OCI-LY7 (cell line): Measurements from ENCODE around the gene XPNPEP2. TPM values are rescaled to one million over a fixed set of nuclear protein-coding genes. Genes with fewer than 3 reads are reported as not detected.

ENCODE experiments used
- BruUV-seq: library from RNA; stranded (reverse); fragments of 400-500 nt; replicated peaks from 2 replicates; lab custom pipeline; 2021; lab: Mats Ljungman, UMichigan
- CTCF ChIA-PET: fragments of 300-600 bp; sonication (Branson Sonifier 250); formaldehyde crosslinking; loops from one replicate; lab custom pipeline; 2022; ENCODE audit warnings: antibody characterized with exemption; ENCODE audit not compliant: unreplicated experiment; lab: Charles Lee
- POLR2A ChIA-PET: fragments of 300-600 bp; sonication (Branson Sonifier 250); formaldehyde crosslinking; loops from one replicate; lab custom pipeline; 2022; ENCODE audit warnings: antibody characterized with exemption; lab: Charles Lee
- DNase-seq: peaks from one replicate; pipeline ENCODE4 v3.0.0-alpha.2; 2015; ENCODE audit warnings: low spot score
- H2AFZ ChIP-seq: fragments of 200-600 bp; sonication (generic), shearing (Covaris generic); 2 replicates; pipeline ENCODE4 v1.6.1; 2014; ENCODE audit warnings: mild to moderate bottlenecking, antibody characterized with exemption, low read length, moderate library complexity
- H3K27ac ChIP-seq: fragments of 200-600 bp; sonication (generic); 2 replicates; pipeline ENCODE4 v1.5.1; 2014; ENCODE audit warnings: mixed run types, low read depth, mild to moderate bottlenecking, moderate library complexity, low read length, inconsistent platforms; ENCODE audit not compliant: poor library complexity, severe bottlenecking
- H3K36me3 ChIP-seq: fragments of 200-600 bp; sonication (generic); 2 replicates; pipeline ENCODE4 v1.6.1; 2014; ENCODE audit warnings: mild to moderate bottlenecking, antibody characterized with exemption, low read length, moderate library complexity, mixed read lengths; ENCODE audit not compliant: insufficient read depth
- H3K4me1 ChIP-seq: fragments of 200-600 bp; sonication (generic); 2 replicates; pipeline ENCODE4 v1.5.1; 2014; ENCODE audit warnings: mild to moderate bottlenecking, low read length; ENCODE audit not compliant: insufficient read depth, poor library complexity, severe bottlenecking
- H3K4me2 ChIP-seq: fragments of 200-600 bp; sonication (generic); 2 replicates; pipeline ENCODE4 v1.6.1; 2014; ENCODE audit warnings: mild to moderate bottlenecking, low read length
- H3K4me3 ChIP-seq: fragments of 200-600 bp; sonication (generic); 2 replicates; pipeline ENCODE4 v1.5.1; 2014; ENCODE audit warnings: mild to moderate bottlenecking, low read depth, low read length; ENCODE audit not compliant: poor library complexity, severe bottlenecking
- H3K79me2 ChIP-seq: fragments of 200-600 bp; sonication (generic); 2 replicates; pipeline ENCODE4 v1.6.1; 2016; ENCODE audit warnings: low read depth, mild to moderate bottlenecking, low read length, moderate library complexity, mixed read lengths; ENCODE audit not compliant: insufficient read depth
- H3K9me2 ChIP-seq: fragments of 200-600 bp; sonication (generic); 2 replicates; pipeline ENCODE4 v1.6.1; 2016; ENCODE audit warnings: mild to moderate bottlenecking, low read length, mixed read lengths; ENCODE audit not compliant: insufficient read depth
- H3K9me3 ChIP-seq: fragments of 200-600 bp; sonication (generic); 2 replicates; pipeline ENCODE4 v1.6.1; 2014; ENCODE audit warnings: mild to moderate bottlenecking, mixed run types, low read length, mixed read lengths
- H4K20me1 ChIP-seq: fragments of 200-600 bp; sonication (generic); 2 replicates; pipeline ENCODE4 v1.6.1; 2014; ENCODE audit warnings: mild to moderate bottlenecking, antibody characterized with exemption, low read length, moderate library complexity, mixed read lengths; ENCODE audit not compliant: insufficient read depth
- CTCF ChIP-seq: fragments of 200-600 bp; sonication (generic); conservative IDR thresholded peaks from 2 replicates; pipeline ENCODE4 v1.5.1; 2014; ENCODE audit warnings: mild to moderate bottlenecking, antibody characterized with exemption, low read length, moderate library complexity, mixed read lengths
- EZH2phosphoT487 ChIP-seq: fragments of 200-600 bp; sonication (generic); IDR thresholded peaks from 2 replicates; pipeline ENCODE4 v1.6.1; 2018; ENCODE audit warnings: low read depth, borderline replicate concordance, mild to moderate bottlenecking, mixed run types, antibody characterized with exemption, low read length, moderate library complexity, mixed read lengths
- intact Hi-C: fragments of 100-400 bp; cut with micrococcal nuclease; formaldehyde crosslinking; loops from one replicate; pipeline ENCODE4 v1.10.0; 2022; ENCODE audit not compliant: unreplicated experiment
- total RNA-seq, 2 experiments: library from RNA; depleted of rRNA in 1 of 2; stranded (reverse); fragments of >200 nt in 1 of 2; shearing (Covaris generic) in 1 of 2; gene quantifications; 2 replicates each; pipeline ENCODE4 v1.2.3, GENCODE V29; 2014 to 2022

XPNPEP2 gene
- total RNA-seq, 2 experiments from 2014 or later, result not detected

- no peak overlapping the region for H3K4me2 ChIP-seq
- no peaks in the 10 kb centered on the region for H3K9me3 ChIP-seq
- TF ChIP-seq EZH2phosphoT487 (no peak), CTCF (no peak)
- no peak overlapping the region for H2AFZ ChIP-seq
- peaks cover 13% of the 10 kb centered on the region for H3K4me1 ChIP-seq
- POLR2A ChIA-PET, result interaction anchor here (0.7 kb wide), 1 partner anchor 40 kb away, joined by 3 read pairs; no protein-coding TSS in a partner anchor
- no peaks in the 10 kb centered on the region for H3K79me2 ChIP-seq
- intact Hi-C loops, result no loop called here
- H4K20me1 ChIP-seq, result no peaks in the 10 kb centered on the region
- BruUV-seq, result no TSS peak
- no peak for DNase-seq
- H3K27ac ChIP-seq, result no peak overlapping the region
- no peaks in the 10 kb centered on the region for H3K36me3 ChIP-seq
- CTCF ChIA-PET, result interaction anchor here (0.7 kb wide), 1 partner anchor 12 kb away, joined by 3 read pairs; no protein-coding TSS in a partner anchor
- H3K9me2 ChIP-seq, result no peaks in the 10 kb centered on the region
- H3K4me3 ChIP-seq, result no peak overlapping the region
These were observed 7.6 kb upstream of the XPNPEP2 start for GRCh38 chrX:129731228-129731627.

DNA sequence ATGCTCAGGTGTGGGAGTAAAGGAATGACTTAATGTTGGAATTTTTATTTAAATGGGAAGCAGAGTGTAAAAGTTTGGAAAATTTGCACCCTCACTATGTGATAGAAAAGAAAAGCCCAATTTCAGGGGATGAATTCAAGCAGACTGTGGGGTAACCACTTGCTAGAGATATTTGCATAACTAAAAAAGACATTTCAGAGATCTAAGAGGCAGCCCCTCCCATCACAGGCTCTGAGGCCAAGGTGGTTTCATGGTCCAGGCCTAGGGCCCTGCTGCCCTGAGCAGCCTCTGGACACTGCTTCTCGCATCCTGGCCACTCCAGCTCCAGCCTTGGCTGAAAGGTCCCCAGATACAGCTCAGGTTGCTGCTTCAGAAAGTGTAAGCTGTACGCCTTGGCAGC, 5.9 kb upstream of the XPNPEP2 start:
- Histone ChIP-seq H3K4me2 (peak overlapping the region; percentile 36; the same call in 1 of the 2 replicates), H3K36me3 (no peaks in the 10 kb centered on the region), H3K9me2 (no peaks in the 10 kb centered on the region), H3K79me2 (no peaks in the 10 kb centered on the region), H4K20me1 (no peaks in the 10 kb centered on the region), H3K4me1 (peaks cover 19% of the 10 kb centered on the region), H2AFZ (no peak overlapping the region), H3K9me3 (no peaks in the 10 kb centered on the region), H3K27ac (no peak overlapping the region), H3K4me3 (no peak overlapping the region)
- DNase-seq, result no peak
- ChIA-PET POLR2A (no interaction called here), CTCF (no interaction called here)
- BruUV-seq, result no TSS peak
- intact Hi-C loops, result no loop called here
- no peak for TF ChIP-seq EZH2phosphoT487
- no peak for TF ChIP-seq CTCF

- BruUV-seq, result no TSS peak
- intact Hi-C loops, result no loop called here
- DNase-seq, result no peak
- Histone ChIP-seq H3K4me3 (no peak overlapping the region), H3K36me3 (no peaks in the 10 kb centered on the region), H3K9me3 (no peaks in the 10 kb centered on the region), H2AFZ (no peak overlapping the region), H4K20me1 (no peaks in the 10 kb centered on the region), H3K4me1 (peaks cover 24% of the 10 kb centered on the region), H3K27ac (no peak overlapping the region), H3K4me2 (peak overlapping the region; percentile 36; the same call in 1 of the 2 replicates), H3K79me2 (no peaks in the 10 kb centered on the region), H3K9me2 (no peaks in the 10 kb centered on the region)
- ChIA-PET POLR2A (no interaction called here), CTCF (no interaction called here)
- TF ChIP-seq CTCF (no peak), EZH2phosphoT487 (no peak)
These were observed 5.4 kb upstream of the XPNPEP2 start for GRCh38 chrX:129733335-129733734.
